Body of pancreas (tissue), 4 donors: ENCODE measurements around the gene PPP3R1.

Experiments used
- POLR2A ChIP-seq, 3 donors: fragments of 450-650 bp; IDR thresholded peaks; one replicate each; pipeline ENCODE4 v1.6.1; 2016; ENCODE audit warnings: antibody characterized with exemption in 3 of 3, mild to moderate bottlenecking in 2 of 3
- TF ChIP-seq, protein P1 (sequence below), 7 experiments: fragments of 450-650 bp in 4 of 7; fragments of 200-600 bp in 3 of 7; sonication (generic) in 3 of 7; IDR thresholded peaks; one replicate each; pipeline ENCODE4 v1.5.1; 2016 to 2019; ENCODE audit warnings: antibody characterized with exemption in 7 of 7

DNA sequence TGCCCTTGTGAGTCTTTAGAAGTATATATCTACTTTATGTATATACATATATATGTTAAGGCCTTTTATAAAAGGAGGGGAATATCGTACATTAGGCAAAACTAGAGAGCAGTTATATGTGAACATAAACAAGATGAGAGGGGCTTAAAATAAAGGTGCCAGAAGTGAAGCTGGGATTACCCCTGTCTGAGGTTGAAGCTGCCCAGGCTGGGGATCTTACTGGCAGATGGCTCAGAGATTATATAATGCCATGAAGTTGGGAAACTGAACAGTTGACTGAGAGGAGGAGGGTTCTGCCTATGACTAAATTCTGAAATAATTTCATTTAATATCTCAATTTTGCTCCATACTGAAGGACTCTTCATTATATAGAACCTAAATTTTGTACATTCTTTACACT, 88.7 kb downstream of the PPP3R1 start:
- TF ChIP-seq, protein P1, sequence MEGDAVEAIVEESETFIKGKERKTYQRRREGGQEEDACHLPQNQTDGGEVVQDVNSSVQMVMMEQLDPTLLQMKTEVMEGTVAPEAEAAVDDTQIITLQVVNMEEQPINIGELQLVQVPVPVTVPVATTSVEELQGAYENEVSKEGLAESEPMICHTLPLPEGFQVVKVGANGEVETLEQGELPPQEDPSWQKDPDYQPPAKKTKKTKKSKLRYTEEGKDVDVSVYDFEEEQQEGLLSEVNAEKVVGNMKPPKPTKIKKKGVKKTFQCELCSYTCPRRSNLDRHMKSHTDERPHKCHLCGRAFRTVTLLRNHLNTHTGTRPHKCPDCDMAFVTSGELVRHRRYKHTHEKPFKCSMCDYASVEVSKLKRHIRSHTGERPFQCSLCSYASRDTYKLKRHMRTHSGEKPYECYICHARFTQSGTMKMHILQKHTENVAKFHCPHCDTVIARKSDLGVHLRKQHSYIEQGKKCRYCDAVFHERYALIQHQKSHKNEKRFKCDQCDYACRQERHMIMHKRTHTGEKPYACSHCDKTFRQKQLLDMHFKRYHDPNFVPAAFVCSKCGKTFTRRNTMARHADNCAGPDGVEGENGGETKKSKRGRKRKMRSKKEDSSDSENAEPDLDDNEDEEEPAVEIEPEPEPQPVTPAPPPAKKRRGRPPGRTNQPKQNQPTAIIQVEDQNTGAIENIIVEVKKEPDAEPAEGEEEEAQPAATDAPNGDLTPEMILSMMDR (IDR thresholded peaks at IDR 0.05), result no peak
- TF ChIP-seq POLR2A (IDR thresholded peaks at IDR 0.05), result no peak
